ENCODE measurements around the gene CRTC1.
A peak's percentile ranks its signal among the peaks of the same experiment; 100 is the strongest.

Gene CRTC1

DNA sequence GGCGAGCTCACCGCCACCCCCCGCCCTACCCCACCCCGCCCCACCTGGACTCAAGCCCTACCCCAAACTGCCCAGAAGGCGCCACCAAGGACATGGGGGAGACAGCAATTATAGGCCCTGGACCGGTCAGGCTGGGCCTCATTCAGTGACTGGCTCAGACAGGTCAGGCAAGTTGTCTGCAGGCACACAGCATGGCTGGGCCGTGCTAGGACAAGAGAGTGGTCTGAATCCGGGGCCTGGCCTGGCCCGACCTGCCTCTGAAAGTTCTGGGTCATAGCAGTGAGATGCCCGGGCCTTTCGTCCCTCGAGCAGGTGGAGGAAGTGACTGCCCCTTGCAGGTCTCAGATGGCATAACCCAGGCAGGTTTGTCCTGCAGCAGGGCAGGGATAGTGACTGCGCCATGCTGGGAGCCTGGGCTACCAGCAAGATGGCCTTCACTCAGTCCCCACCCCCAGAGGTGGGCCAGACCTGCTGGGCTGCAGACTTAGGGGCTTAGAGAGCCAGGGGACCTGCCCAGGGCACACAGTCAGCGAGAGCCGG is 86.6 kb downstream of the CRTC1 start:
- ChIA-PET CTCF (no interaction called here), POLR2A (ENCODE audit: low non-redundant PET) (no interaction called here)
- no peak for DNase-seq (ENCODE audit: low spot score)
- TF ChIP-seq, protein P1, sequence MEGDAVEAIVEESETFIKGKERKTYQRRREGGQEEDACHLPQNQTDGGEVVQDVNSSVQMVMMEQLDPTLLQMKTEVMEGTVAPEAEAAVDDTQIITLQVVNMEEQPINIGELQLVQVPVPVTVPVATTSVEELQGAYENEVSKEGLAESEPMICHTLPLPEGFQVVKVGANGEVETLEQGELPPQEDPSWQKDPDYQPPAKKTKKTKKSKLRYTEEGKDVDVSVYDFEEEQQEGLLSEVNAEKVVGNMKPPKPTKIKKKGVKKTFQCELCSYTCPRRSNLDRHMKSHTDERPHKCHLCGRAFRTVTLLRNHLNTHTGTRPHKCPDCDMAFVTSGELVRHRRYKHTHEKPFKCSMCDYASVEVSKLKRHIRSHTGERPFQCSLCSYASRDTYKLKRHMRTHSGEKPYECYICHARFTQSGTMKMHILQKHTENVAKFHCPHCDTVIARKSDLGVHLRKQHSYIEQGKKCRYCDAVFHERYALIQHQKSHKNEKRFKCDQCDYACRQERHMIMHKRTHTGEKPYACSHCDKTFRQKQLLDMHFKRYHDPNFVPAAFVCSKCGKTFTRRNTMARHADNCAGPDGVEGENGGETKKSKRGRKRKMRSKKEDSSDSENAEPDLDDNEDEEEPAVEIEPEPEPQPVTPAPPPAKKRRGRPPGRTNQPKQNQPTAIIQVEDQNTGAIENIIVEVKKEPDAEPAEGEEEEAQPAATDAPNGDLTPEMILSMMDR (conservative IDR thresholded peaks at IDR 0.05; ENCODE audit: low read depth), result no peak
- peak overlapping the region; percentile 58 for H3K27ac ChIP-seq

DNA sequence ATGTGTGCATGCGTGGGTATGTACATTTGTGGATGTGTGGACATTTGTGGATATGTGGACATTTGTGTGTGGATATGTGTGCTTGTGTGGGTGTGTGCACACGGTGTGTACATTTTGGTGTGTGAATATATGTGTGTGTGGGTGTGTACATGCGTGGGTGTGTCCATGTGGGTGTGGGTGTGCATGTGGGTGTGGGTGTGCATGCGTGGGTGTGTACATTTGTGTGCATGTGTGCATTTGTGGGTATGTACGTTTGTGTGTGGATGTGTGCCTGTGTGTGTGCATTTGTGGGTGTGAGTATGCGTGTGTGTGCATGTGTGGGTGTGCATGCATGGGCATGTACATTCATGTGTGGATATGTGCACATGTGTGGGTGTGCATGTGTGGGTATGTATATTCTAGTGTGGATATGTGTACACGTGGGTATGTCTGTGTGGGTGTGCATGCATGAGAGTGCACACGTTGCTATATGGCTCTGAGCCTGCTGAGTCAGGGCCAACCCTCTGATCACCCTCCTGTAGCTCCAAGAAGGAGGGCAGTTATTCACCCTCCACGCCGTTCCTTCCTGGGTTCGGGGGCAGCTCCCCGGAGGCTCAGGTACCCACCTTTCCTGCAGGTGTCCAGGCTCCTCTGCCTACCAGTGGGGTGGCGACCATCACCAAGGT is 87.3 kb downstream of the CRTC1 start:
- POLR2A ChIA-PET (ENCODE audit: low non-redundant PET), result no interaction called here
- peak overlapping the region; percentile 58 for H3K27ac ChIP-seq
- CTCF ChIA-PET, result interaction anchor here (0.6 to 1.4 kb wide), 3 partner anchors 21 to 339 kb away, joined by 3 to 4 read pairs (median 3); no protein-coding TSS in a partner anchor
- TF ChIP-seq, protein P1 (conservative IDR thresholded peaks at IDR 0.05; ENCODE audit: low read depth), result no peak
- DNase-seq (ENCODE audit: low spot score), result no peak

DNA sequence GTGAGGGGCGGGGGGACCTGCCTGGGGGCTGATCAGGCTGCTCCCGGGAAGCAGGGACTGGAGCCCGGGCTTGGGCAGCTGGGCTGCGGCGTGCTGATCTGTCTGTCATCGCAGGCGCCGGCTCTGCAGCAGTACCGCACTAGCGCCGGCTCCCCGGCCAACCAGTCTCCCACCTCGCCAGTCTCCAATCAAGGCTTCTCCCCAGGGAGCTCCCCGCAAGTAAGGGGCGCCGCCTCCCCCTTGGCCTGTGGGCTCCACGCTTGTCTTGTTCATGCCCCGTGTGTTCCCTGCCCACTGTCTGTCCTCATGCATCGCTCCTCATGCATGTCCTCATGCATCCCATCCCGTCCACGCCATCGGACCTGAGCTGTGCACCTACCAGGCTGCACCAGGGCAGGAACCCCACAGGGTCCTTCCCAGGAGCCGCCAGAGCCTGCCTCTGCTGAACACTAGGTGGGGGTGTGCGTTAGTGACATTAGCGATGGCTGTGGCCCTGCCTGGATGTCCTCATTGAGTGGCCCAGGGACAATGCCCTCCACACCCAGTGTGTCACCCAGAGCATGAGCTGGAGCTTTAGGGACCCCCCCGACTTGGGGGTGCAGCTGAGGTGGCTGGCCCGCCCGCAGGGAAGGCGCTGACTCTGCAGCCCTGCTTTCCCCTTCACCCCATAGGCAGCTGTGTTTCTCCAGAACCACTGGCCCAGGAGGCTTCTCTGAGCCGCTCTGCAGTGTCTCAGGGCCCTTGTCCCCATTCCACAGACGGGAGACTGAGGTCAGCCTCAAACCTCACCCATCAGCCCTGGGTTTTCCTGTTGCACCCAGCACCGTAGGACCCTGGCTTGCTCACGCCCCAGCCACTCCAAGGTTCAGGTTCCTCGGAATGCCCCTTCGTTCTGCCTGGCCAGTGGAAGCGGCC is 88.1 kb downstream of the CRTC1 start:
- ChIA-PET POLR2A (ENCODE audit: low non-redundant PET) (no interaction called here), CTCF (interaction anchor here (0.5 to 2.2 kb wide), 7 partner anchors 9 to 338 kb away, joined by 3 to 24 read pairs (median 4); no protein-coding TSS in a partner anchor)
- TF ChIP-seq, protein P1 (conservative IDR thresholded peaks at IDR 0.05; ENCODE audit: low read depth), result no peak
- H3K27ac ChIP-seq, result peak overlapping the region; percentile 58; the same call in 1 of the 2 replicates
- no peak for DNase-seq (ENCODE audit: low spot score)

DNA sequence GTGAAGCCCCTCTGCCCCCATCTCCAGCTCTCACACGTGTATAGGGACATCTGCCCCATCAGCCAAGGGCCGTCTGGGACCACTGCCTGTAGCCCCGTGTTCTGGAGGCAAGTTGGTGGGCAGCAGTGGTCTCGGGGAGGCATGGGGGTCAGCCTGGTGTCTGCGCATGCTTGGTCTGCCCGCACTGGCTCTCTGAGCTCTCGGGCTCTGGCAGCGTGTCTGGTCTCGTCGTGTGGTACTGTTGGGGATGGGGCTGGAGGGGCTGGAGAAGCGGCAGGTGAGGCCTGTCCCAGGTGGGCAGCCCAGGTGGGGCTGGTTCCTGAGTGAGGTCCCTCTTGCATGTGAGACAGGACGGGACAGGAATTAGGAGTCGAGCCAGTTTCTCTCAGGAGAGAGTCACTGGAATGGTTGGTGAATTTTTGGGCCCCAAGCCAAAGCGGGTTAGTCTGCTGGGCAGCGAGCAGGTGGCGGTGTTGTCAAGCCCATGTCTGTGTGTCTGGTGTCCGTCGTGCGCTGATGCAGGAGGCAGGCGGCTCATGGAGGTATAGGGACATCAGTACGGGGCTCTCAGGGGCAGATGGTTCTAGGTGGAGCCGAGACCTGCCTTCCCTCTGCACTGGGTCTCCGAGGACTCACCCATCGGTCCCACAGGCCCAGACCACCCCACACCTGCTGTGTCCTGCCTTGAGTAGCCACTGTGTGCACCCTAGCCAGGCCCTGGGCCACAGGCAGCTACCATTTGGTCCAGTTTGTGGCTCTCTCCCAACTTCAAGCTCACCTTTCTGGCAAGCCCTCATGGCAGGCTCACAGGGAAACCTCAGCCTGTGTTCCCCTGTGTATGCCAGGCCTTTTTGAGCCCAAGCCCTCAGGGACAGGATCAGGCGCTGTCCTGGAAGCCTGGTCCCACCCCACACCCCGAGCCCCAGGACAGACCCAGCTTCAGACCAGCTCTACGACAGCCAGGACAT is 89.4 kb downstream of the CRTC1 start:
- ChIA-PET CTCF (interaction anchor here (0.6 to 2.2 kb wide), 9 partner anchors 8 to 100 kb away, joined by 3 to 24 read pairs (median 3); no protein-coding TSS in a partner anchor), POLR2A (ENCODE audit: low non-redundant PET) (no interaction called here)
- peak overlapping the region; percentile 53 for H3K27ac ChIP-seq

DNA sequence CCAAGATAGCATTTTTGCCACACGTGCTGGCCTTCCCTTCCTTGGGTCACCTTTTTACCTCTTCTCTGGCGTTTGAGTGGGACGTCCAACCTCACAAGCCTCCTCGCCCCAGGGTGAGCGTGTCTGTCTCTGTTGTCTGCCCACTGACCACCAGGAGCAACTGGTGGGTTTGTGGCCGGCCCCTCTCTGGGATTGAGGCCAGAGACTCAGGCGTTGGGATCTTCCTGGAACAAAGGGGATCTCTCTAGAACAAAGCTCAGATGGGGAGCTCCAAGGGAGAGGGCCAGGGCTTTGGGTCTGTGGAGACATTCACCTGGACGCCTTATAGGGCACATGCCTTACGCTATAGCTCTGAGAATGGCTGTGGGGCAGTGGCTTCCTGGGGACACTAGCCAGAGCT is 90.2 kb downstream of the CRTC1 start:
- H3K27ac ChIP-seq, result peak overlapping the region; percentile 53
- no peak for DNase-seq (ENCODE audit: low spot score)
- ChIA-PET POLR2A (ENCODE audit: low non-redundant PET) (interaction anchor here (0.6 kb wide), 1 partner anchor 193 kb away, joined by 3 read pairs; no protein-coding TSS in a partner anchor), CTCF (interaction anchor here (0.6 to 2.2 kb wide), 6 partner anchors 9 to 99 kb away, joined by 3 to 24 read pairs (median 4); no protein-coding TSS in a partner anchor)
- TF ChIP-seq, protein P1 (conservative IDR thresholded peaks at IDR 0.05; ENCODE audit: low read depth), result no peak

More for the DNA sequence above, 89.4 kb downstream of the CRTC1 start:
- peak; percentile 59 for DNase-seq (ENCODE audit: low spot score)
- TF ChIP-seq, protein P1 (conservative IDR thresholded peaks at IDR 0.05; ENCODE audit: low read depth), result peak; percentile 70
